GM19397 (cell line): ENCODE data around the gene OR2V1.
"Not testable (repeated sequence)": the region's sequence is repeated elsewhere in the genome, so short reads cannot be mapped to it uniquely, and the experiment has no call there.

Experiments used
- ATAC-seq: cut with Tn5 transposase; IDR thresholded peaks from one replicate; pipeline ENCODE4 v1.9.1; 2021; ENCODE audit warnings: mild to moderate bottlenecking, moderate library complexity; ENCODE audit not compliant: unreplicated experiment

The OR2V1 gene

GRCh38 chr5:181105391-181106025, 25.5 kb downstream of the OR2V1 start:
- ATAC-seq, result no peak

- ATAC-seq, result not testable (repeated sequence)
Observed at GRCh38 chr5:181104606-181105390, 26.2 kb downstream of the OR2V1 start.

GRCh38 chr5:181104259-181104568, 26.8 kb downstream of the OR2V1 start:
- ATAC-seq, result not testable (repeated sequence)

- not testable (repeated sequence) for ATAC-seq
Observed at GRCh38 chr5:181101930-181102674, 28.9 kb downstream of the OR2V1 start.

- not testable (repeated sequence) for ATAC-seq
Observed at GRCh38 chr5:181101030-181101641, 29.8 kb downstream of the OR2V1 start.

GRCh38 chr5:181100121-181100875, 30.7 kb downstream of the OR2V1 start:
- ATAC-seq, result no peak

GRCh38 chr5:181099602-181100086, 31.3 kb downstream of the OR2V1 start:
- ATAC-seq, result no peak

GRCh38 chr5:181098762-181099601, 32.0 kb downstream of the OR2V1 start:
- ATAC-seq, result no peak

- ATAC-seq, result not testable (repeated sequence)
Observed at GRCh38 chr5:181097759-181098491, 33.0 kb downstream of the OR2V1 start.

- ATAC-seq, result not testable (repeated sequence)
Observed at GRCh38 chr5:181097383-181097753, 33.6 kb downstream of the OR2V1 start.

GRCh38 chr5:181096721-181097382, 34.1 kb downstream of the OR2V1 start:
- not testable (repeated sequence) for ATAC-seq

- ATAC-seq, result not testable (repeated sequence)
Observed at GRCh38 chr5:181095162-181095561, 35.8 kb downstream of the OR2V1 start.

- ATAC-seq, result no peak
Observed at GRCh38 chr5:181092428-181092827, 38.5 kb downstream of the OR2V1 start.

- no peak for ATAC-seq
Observed at GRCh38 chr5:181088289-181088688, 42.7 kb downstream of the OR2V1 start.

GRCh38 chr5:181087309-181087708, 43.7 kb downstream of the OR2V1 start:
- ATAC-seq, result no peak

- no peak for ATAC-seq
Observed at GRCh38 chr5:181086884-181087205, 44.1 kb downstream of the OR2V1 start.

- ATAC-seq, result no peak
Observed at GRCh38 chr5:181086026-181086883, 44.7 kb downstream of the OR2V1 start.
